Mesothelial cell of epicardium (in vitro differentiated cells): ENCODE results near the gene TRAPPC12. TPM values are rescaled to one million over a fixed set of nuclear protein-coding genes. Genes with fewer than 3 reads are reported as not detected.

Experiments used
- DNase-seq, 2 experiments: peaks; one replicate each; pipeline ENCODE4 v3.0.0; 2021; ENCODE audit warnings: low spot score in 2 of 2; ENCODE audit not compliant: unreplicated experiment in 2 of 2
- H3K27ac Mint-ChIP-seq: 2 replicates; pipeline ENCODE4 v1.8.0; 2021; ENCODE audit warnings: mixed read lengths
- H3K27me3 Mint-ChIP-seq: 2 replicates; pipeline ENCODE4 v1.8.0; 2021; ENCODE audit warnings: low read depth, mixed read lengths
- H3K36me3 Mint-ChIP-seq: 2 replicates; pipeline ENCODE4 v1.8.0; 2021; ENCODE audit warnings: mixed read lengths
- H3K4me1 Mint-ChIP-seq: 2 replicates; pipeline ENCODE4 v1.8.0; 2021; ENCODE audit warnings: mixed read lengths
- H3K4me3 Mint-ChIP-seq: 2 replicates; pipeline ENCODE4 v1.8.0; 2021; ENCODE audit warnings: mild to moderate bottlenecking, moderate library complexity, mixed read lengths
- H3K9me3 Mint-ChIP-seq: 2 replicates; pipeline ENCODE4 v1.8.0; 2021; ENCODE audit warnings: mixed read lengths
- total RNA-seq: library from RNA; stranded (reverse); gene quantifications from 3 replicates; pipeline ENCODE4 v1.2.1, GENCODE V29; 2021
- TF ChIP-seq, protein P1 (sequence below): fragments of 200-600 bp; sonication (generic); IDR thresholded peaks from one replicate; pipeline ENCODE4 v1.5.0; 2021; ENCODE audit warnings: antibody characterized with exemption; ENCODE audit not compliant: unreplicated experiment

The TRAPPC12 gene
- total RNA-seq, 1 donor from 2014 or later, result 134 TPM

DNA sequence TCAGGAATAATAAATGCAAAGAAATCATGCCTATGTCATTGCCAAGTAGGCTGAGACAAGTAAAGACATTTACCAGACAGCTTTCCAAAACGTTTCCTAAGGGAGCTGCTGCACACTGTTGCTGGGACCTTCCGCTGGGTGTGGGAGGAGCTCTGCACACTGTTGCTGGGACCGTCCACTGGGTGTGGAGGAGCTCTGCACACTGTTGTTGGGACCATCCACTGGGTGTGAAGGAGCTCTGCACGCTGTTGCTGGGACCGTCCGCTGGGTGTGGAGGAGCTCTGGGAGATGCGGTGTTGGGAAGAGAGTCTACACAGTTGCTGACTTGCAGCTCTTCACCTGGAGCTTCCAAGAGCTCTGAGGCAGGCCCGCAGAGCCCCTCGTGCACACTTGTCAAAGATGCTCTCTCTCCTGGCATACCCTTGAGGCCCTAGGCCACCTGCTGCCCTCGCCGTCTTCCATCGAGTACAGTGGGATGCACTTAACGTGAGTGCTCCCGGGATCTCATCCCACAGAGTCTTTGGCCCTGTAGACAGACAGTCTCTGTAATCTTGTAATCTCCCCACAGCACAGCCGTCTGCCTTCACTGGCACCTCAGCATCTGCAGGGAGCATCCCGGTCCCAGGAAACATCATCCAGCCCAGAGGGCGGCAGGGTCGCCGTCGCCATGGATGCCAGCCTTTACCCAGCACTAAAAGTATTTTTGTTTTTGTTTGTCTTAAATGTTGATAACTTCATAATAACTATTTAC is 51.4 kb downstream of the TRAPPC12 start:
- H3K4me1 Mint-ChIP-seq, result peaks cover 5% of the 10 kb centered on the region
- no peak overlapping the region for H3K4me3 Mint-ChIP-seq
- H3K27ac Mint-ChIP-seq, result no peak overlapping the region
- no peaks in the 10 kb centered on the region for H3K9me3 Mint-ChIP-seq
- no peaks in the 10 kb centered on the region for H3K27me3 Mint-ChIP-seq
- H3K36me3 Mint-ChIP-seq, result peaks cover 34% of the 10 kb centered on the region
- TF ChIP-seq, protein P1, sequence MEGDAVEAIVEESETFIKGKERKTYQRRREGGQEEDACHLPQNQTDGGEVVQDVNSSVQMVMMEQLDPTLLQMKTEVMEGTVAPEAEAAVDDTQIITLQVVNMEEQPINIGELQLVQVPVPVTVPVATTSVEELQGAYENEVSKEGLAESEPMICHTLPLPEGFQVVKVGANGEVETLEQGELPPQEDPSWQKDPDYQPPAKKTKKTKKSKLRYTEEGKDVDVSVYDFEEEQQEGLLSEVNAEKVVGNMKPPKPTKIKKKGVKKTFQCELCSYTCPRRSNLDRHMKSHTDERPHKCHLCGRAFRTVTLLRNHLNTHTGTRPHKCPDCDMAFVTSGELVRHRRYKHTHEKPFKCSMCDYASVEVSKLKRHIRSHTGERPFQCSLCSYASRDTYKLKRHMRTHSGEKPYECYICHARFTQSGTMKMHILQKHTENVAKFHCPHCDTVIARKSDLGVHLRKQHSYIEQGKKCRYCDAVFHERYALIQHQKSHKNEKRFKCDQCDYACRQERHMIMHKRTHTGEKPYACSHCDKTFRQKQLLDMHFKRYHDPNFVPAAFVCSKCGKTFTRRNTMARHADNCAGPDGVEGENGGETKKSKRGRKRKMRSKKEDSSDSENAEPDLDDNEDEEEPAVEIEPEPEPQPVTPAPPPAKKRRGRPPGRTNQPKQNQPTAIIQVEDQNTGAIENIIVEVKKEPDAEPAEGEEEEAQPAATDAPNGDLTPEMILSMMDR, result no peak
- DNase-seq, result no peak

DNA sequence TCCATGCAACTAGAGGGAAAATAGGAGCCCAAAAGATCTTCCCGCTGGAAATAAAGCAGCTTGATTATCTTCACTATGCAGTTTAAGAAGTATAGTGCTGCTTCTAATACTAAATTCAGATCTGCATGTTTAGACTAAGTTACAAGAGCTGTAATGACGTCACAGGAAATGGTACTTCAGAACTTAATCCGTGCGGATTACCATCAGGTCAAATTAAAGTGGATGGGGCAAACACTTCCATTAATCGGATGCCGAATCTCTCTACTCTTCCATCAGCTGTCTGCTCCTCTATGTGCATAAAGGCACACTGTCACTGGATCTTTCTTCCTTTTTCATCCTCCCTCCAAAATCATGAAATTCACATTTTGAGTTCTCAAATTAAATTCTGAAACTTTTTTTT is 52.6 kb downstream of the TRAPPC12 start:
- peaks cover 34% of the 10 kb centered on the region for H3K36me3 Mint-ChIP-seq
- TF ChIP-seq, protein P1, result no peak
- H3K27ac Mint-ChIP-seq, result peak overlapping the region; percentile 10
- H3K9me3 Mint-ChIP-seq, result no peaks in the 10 kb centered on the region
- no peak for DNase-seq
- H3K27me3 Mint-ChIP-seq, result no peaks in the 10 kb centered on the region
- H3K4me3 Mint-ChIP-seq, result no peak overlapping the region
- peaks cover 5% of the 10 kb centered on the region for H3K4me1 Mint-ChIP-seq

DNA sequence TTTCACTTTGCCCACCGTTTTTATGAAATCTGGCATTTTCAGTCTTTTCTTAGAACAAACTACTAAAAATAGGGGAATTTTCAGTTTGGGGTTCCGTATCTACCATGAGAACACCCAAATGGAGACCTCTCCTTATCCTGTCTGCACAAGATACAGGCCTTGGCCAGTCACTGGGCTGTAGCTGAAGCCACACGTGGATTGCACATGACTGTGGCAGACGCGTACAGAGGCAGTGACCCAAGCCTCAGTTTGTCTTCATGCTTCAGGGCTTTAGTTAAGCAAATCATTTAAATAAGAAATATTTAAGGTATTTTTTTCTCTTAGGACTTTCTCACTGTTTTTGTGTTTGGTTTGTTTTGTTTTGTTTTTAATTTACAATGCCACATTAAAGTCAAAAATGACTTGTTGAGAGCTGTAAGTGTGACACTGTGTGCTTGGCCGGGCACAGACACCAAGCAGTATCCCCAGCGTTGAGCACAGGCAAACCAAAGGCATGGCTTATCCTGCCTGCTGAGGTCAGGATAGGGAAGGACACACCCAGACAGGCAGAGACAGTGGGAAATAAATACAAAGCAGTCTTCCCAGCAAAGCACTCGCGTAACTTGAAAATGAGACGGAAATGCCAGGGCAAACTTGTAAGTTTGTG is 53.3 kb downstream of the TRAPPC12 start:
- TF ChIP-seq, protein P1, result no peak
- Mint-ChIP-seq H3K27ac (no peak overlapping the region), H3K27me3 (no peaks in the 10 kb centered on the region), H3K36me3 (peaks cover 33% of the 10 kb centered on the region), H3K4me1 (peaks cover 5% of the 10 kb centered on the region), H3K4me3 (no peak overlapping the region), H3K9me3 (no peaks in the 10 kb centered on the region)
- DNase-seq, result no peak

DNA sequence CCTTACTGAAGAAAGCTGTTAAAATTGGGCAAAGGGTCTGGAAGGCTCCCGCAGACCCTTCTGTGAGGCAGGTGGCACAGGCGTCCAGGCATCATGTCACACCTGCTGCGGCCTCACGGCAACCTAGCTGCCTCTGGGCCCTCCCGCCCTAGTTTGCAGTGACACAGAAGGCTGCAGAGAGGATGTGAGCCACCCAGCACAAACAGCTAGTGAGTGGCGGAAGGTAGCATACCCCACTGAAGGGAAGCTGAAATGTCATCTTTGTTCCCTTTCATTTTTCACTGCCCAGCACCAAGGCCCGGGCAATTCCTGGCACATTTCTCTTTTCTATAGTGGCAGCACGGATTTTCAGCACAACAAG is 53.8 kb downstream of the TRAPPC12 start:
- peaks cover 5% of the 10 kb centered on the region for H3K4me1 Mint-ChIP-seq
- TF ChIP-seq, protein P1, result no peak
- H3K36me3 Mint-ChIP-seq, result peaks cover 31% of the 10 kb centered on the region
- H3K9me3 Mint-ChIP-seq, result no peaks in the 10 kb centered on the region
- no peak for DNase-seq
- H3K27ac Mint-ChIP-seq, result no peak overlapping the region
- no peaks in the 10 kb centered on the region for H3K27me3 Mint-ChIP-seq
- H3K4me3 Mint-ChIP-seq, result no peak overlapping the region

DNA sequence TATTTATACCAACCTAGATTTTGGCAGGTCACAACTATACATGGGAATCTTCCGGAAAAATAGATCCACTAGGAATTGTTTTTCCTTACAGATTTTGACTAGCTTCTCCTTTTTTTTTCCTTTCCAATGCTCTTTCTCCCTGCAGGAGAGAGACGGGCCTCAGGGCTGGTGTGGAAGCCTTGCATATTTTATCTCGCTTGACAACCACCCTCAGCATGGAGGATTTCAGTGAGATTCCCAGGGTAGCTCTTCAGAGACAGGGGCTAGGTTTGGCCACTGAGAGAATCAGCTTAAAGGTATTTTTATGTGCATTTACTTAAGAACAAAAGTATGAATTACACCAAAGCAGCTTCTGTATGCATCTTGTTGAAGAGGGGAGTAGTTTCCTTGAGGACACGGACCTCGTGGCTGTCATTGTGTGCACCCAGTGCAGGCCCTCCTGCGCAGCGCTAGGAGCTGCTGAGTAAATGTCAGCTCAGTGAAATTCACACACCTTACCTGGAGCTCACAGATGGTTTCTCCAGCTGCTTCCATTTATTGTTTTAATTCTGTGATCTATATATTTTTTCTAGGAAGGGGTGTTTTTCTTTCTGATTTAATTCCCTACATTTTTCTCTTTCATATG is 54.4 kb downstream of the TRAPPC12 start:
- DNase-seq, result no peak

More for the DNA sequence above, 54.4 kb downstream of the TRAPPC12 start:
- H3K4me3 Mint-ChIP-seq, result no peak overlapping the region
- H3K36me3 Mint-ChIP-seq, result peaks cover 30% of the 10 kb centered on the region
- TF ChIP-seq, protein P1, result no peak
- peaks cover 5% of the 10 kb centered on the region for H3K4me1 Mint-ChIP-seq
- no peaks in the 10 kb centered on the region for H3K27me3 Mint-ChIP-seq
- no peak overlapping the region for H3K27ac Mint-ChIP-seq
- peaks cover 4% of the 10 kb centered on the region for H3K9me3 Mint-ChIP-seq
